HCT116 (cell line): ENCODE measurements around the gene AK4. TPM values are rescaled to one million over a fixed set of nuclear protein-coding genes. Genes with fewer than 3 reads are reported as not detected.

ENCODE experiments used
- ATAC-seq: fragments of 200-7000 bp; cut with Tn5 transposase; 2 replicates; pipeline ENCODE4 v1.9.1; 2020; ENCODE audit warnings: mild to moderate bottlenecking, moderate library complexity
- BruUV-seq: library from RNA; stranded (reverse); fragments of 400-500 nt; replicated peaks from 2 replicates; lab custom pipeline; 2021; lab: Mats Ljungman, UMichigan
- CTCF ChIA-PET: fragments of 300-600 bp; sonication (Branson Sonifier 250); formaldehyde crosslinking; loops from one replicate; lab custom pipeline; 2021; ENCODE audit warnings: antibody characterized with exemption; lab: Charles Lee
- POLR2A ChIA-PET: fragments of 300-600, 350-600 bp; sonication (Branson Sonifier 250); formaldehyde crosslinking; loops from one replicate; lab custom pipeline; 2021; ENCODE audit warnings: antibody characterized with exemption; lab: Charles Lee
- RAD21 ChIA-PET, 2 experiments: fragments of 300-600 bp; sonication (Branson Sonifier 250); formaldehyde crosslinking; loops; one replicate each; lab custom pipeline; 2023; ENCODE audit warnings: low total read pairs in 2 of 2; ENCODE audit not compliant: uncharacterized antibody in 2 of 2, unreplicated experiment in 2 of 2, low non-redundant PET in 1 of 2; lab: Charles Lee
- DNase-seq: peaks from one replicate; pipeline ENCODE4 v3.0.0-alpha.2; 2010; ENCODE audit warnings: low read depth, low spot score
- H2AFZ ChIP-seq: fragments of 200-600 bp; shearing (Covaris generic), sonication (generic); 2 replicates; pipeline ENCODE4 v1.6.1; 2017; ENCODE audit warnings: low read depth, mixed run types, mixed read lengths, antibody characterized with exemption, low read length; ENCODE audit not compliant: poor library complexity, severe bottlenecking
- H3K27ac ChIP-seq: 2 replicates; pipeline ENCODE4 v1.5.1; 2012; ENCODE audit warnings: low read depth, low read length
- H3K27me3 ChIP-seq: fragments of 200-600 bp; sonication (generic); 2 replicates; pipeline ENCODE4 v1.6.1; 2016; ENCODE audit warnings: mixed run types, low read length, mixed read lengths; ENCODE audit not compliant: insufficient read depth
- H3K36me3 ChIP-seq, 2 experiments: fragments of 200-500 bp in 1 of 2; fragments of 200-600 bp in 1 of 2; sonication (Bioruptor generic) in 1 of 2; sonication (generic) in 1 of 2; 2 replicates each; pipeline versions ENCODE4 v1.5.1 to v1.6.1; 2014 to 2016; ENCODE audit warnings: low read length in 2 of 2, inconsistent platforms in 1 of 2, mixed read lengths in 1 of 2, mixed run types in 1 of 2; ENCODE audit not compliant: insufficient read depth in 2 of 2, control insufficient read depth in 1 of 2
- H3K4me1 ChIP-seq, 2 experiments: fragments of 200-600 bp in 1 of 2; sonication (generic) in 1 of 2; 2 replicates each; pipeline versions ENCODE4 v1.5.1 to v1.6.1; 2012 to 2017; ENCODE audit warnings: low read length in 2 of 2, inconsistent platforms in 1 of 2, mild to moderate bottlenecking in 1 of 2, mixed read lengths in 1 of 2, mixed run types in 1 of 2, moderate library complexity in 1 of 2; ENCODE audit not compliant: insufficient read depth in 2 of 2, control insufficient read depth in 1 of 2
- H3K4me2 ChIP-seq: fragments of 200-600 bp; sonication (generic); 2 replicates; pipeline ENCODE4 v1.6.1; 2017; ENCODE audit warnings: mixed run types, low read length, mixed read lengths
- H3K4me3 ChIP-seq, 2 experiments: fragments of 200-600 bp in 1 of 2; sonication (generic) in 1 of 2; replicated peaks in 1 of 2; 2 replicates each; pipeline ENCODE4 v1.5.1; 2011 to 2016; ENCODE audit warnings: low read length in 2 of 2, control low read depth in 1 of 2, low read depth in 1 of 2, mild to moderate bottlenecking in 1 of 2, mixed read lengths in 1 of 2, mixed run types in 1 of 2
- H3K79me2 ChIP-seq: fragments of 200-600 bp; sonication (generic); 2 replicates; pipeline ENCODE4 v1.6.1; 2017; ENCODE audit warnings: mild to moderate bottlenecking, mixed run types, low read length, moderate library complexity, mixed read lengths; ENCODE audit not compliant: insufficient read depth
- H3K9ac ChIP-seq: fragments of 200-600 bp; sonication (generic); 2 replicates; pipeline ENCODE4 v1.6.1; 2016; ENCODE audit warnings: low read length, mixed read lengths
- H3K9me2 ChIP-seq: fragments of 200-600 bp; sonication (generic), shearing (Covaris generic); 2 replicates; pipeline ENCODE4 v1.6.1; 2017; ENCODE audit warnings: mixed run types, mild to moderate bottlenecking, moderate library complexity; ENCODE audit not compliant: insufficient read depth
- H3K9me3 ChIP-seq, 2 experiments: fragments of 200-500 bp in 1 of 2; fragments of 200-600 bp in 1 of 2; sonication (Bioruptor generic) in 1 of 2; sonication (generic) in 1 of 2; 2 replicates each; pipeline ENCODE4 v1.6.1; 2014 to 2017; ENCODE audit warnings: low read length in 2 of 2, mixed read lengths in 2 of 2, inconsistent platforms in 1 of 2, low read depth in 1 of 2, mild to moderate bottlenecking in 1 of 2, mixed run types in 1 of 2, moderate library complexity in 1 of 2; ENCODE audit not compliant: control insufficient read depth in 1 of 2, insufficient read depth in 1 of 2
- H4K20me1 ChIP-seq: fragments of 200-600 bp; sonication (generic), shearing (Covaris generic); 2 replicates; pipeline ENCODE4 v1.6.1; 2017; ENCODE audit warnings: mixed run types, mild to moderate bottlenecking, moderate library complexity; ENCODE audit not compliant: insufficient read depth
- CBX3 ChIP-seq: IDR thresholded peaks from 2 replicates; pipeline ENCODE4 v1.6.1; 2012; ENCODE audit warnings: low read depth
- CTCF ChIP-seq, 3 experiments: fragments of 200-600 bp in 1 of 3; sonication (generic) in 1 of 3; IDR thresholded peaks in 2 of 3; conservative IDR thresholded peaks in 1 of 3; 2 replicates each; pipeline ENCODE4 v1.5.1; 2012 to 2017; ENCODE audit warnings: low read depth in 2 of 3, low read length in 2 of 3, antibody characterized with exemption in 1 of 3, borderline replicate concordance in 1 of 3, control low read depth in 1 of 3, mild to moderate bottlenecking in 1 of 3, mixed read lengths in 1 of 3, mixed run types in 1 of 3, moderate library complexity in 1 of 3; ENCODE audit not compliant: insufficient read depth in 1 of 3
- FOSL1 ChIP-seq: IDR thresholded peaks from 2 replicates; pipeline ENCODE4 v1.6.1; 2012; ENCODE audit warnings: low read depth
- JUND ChIP-seq: IDR thresholded peaks from 2 replicates; pipeline ENCODE4 v1.6.1; 2012
- POLR2A ChIP-seq: IDR thresholded peaks from 2 replicates; pipeline ENCODE4 v1.7.0; 2011; ENCODE audit warnings: borderline replicate concordance; ENCODE audit not compliant: insufficient read depth, insufficient read length; ENCODE audit errors: extremely low read depth
- POLR2AphosphoS5 ChIP-seq: IDR thresholded peaks from 2 replicates; pipeline ENCODE4 v1.6.1; 2011; ENCODE audit warnings: mild to moderate bottlenecking, low read depth, low read length, moderate library complexity
- RAD21 ChIP-seq: IDR thresholded peaks from 2 replicates; pipeline ENCODE4 v1.6.1; 2012; ENCODE audit warnings: low read depth, mild to moderate bottlenecking
- SIN3A ChIP-seq: IDR thresholded peaks from 2 replicates; pipeline ENCODE4 v1.6.1; 2012; ENCODE audit warnings: low read depth
- ZNF274 ChIP-seq: fragments of 200-500 bp; sonication (Bioruptor generic); IDR thresholded peaks from 2 replicates; pipeline ENCODE4 v1.6.1; 2014; ENCODE audit warnings: mild to moderate bottlenecking, low read depth, low read length, inconsistent platforms
- intact Hi-C: fragments of 100-400 bp; cut with micrococcal nuclease; formaldehyde crosslinking; loops from 2 replicates; pipeline ENCODE4 v1.10.0; 2022
- total RNA-seq: library from RNA; stranded (reverse); gene quantifications from one replicate; pipeline ENCODE4 v1.2.1, GENCODE V29; 2021; ENCODE audit not compliant: unreplicated experiment
- TF ChIP-seq, protein P1 (sequence below): IDR thresholded peaks from 2 replicates; pipeline ENCODE4 v1.6.1; 2012

The AK4 gene
- total RNA-seq, 1 experiment from 2014 or later = 51.5 TPM

DNA sequence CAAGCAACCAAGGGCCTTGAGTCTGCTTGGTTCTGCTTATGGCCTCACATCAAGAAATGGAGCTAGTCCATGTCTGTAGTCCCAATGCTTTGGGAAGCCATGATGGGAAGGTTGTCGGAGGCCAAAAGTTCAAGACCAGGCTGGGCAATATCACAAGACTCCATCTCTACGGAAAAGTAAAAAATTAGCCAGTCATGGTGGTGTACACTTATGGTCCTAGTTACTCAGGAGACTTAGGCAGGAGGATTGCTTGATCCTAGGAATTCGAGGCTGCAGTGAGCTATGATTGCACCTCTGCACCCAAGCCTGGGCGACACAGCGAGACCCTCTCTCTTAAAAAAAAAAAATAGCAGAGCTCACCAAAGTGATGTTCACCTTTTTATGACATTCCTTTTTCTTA is 81.2 kb downstream of the AK4 start:
- TF ChIP-seq RAD21 (no peak), POLR2A (no peak), POLR2AphosphoS5 (no peak), CTCF (IDR thresholded peaks at IDR 0.05 in 2 of 3, conservative IDR thresholded peaks at IDR 0.05 in 1 of 3; ENCODE audit: borderline replicate concordance in 1 of 3, insufficient read depth in 1 of 3, low read depth in 2 of 3, low read length in 2 of 3) (no peak), SIN3A (no peak), JUND (no peak), CBX3 (no peak), ZNF274 (no peak), FOSL1 (no peak)
- TF ChIP-seq, protein P1, sequence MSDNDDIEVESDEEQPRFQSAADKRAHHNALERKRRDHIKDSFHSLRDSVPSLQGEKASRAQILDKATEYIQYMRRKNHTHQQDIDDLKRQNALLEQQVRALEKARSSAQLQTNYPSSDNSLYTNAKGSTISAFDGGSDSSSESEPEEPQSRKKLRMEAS = no peak
- H3K9me2 ChIP-seq = no peaks in the 10 kb centered on the region
- CTCF ChIA-PET = interaction anchor here (1.5 kb wide), 1 partner anchor 13 kb away, joined by 3 read pairs; no protein-coding TSS in a partner anchor
- no peaks in the 10 kb centered on the region for H3K27me3 ChIP-seq
- no peak overlapping the region for H3K9ac ChIP-seq
- BruUV-seq = no TSS peak
- DNase-seq (no peak), ATAC-seq (no peak)
- no peaks in the 10 kb centered on the region for H3K79me2 ChIP-seq
- H3K27ac ChIP-seq = no peak overlapping the region
- H3K9me3 ChIP-seq = no peaks in the 10 kb centered on the region
- POLR2A ChIA-PET = no interaction called here
- RAD21 ChIA-PET = no interaction called here
- no peaks in the 10 kb centered on the region for H3K4me1 ChIP-seq
- intact Hi-C loops = no loop called here
- H3K4me3 ChIP-seq = no peak overlapping the region
- no peaks in the 10 kb centered on the region for H4K20me1 ChIP-seq
- no peak overlapping the region for H3K4me2 ChIP-seq
- H3K36me3 ChIP-seq = peaks cover 2 to 8% of the 10 kb centered on the region in 2 experiments; a peak in 2 of 4 replicates
- H2AFZ ChIP-seq = no peak overlapping the region
